ENCODE results near the gene VTI1B.

DNA sequence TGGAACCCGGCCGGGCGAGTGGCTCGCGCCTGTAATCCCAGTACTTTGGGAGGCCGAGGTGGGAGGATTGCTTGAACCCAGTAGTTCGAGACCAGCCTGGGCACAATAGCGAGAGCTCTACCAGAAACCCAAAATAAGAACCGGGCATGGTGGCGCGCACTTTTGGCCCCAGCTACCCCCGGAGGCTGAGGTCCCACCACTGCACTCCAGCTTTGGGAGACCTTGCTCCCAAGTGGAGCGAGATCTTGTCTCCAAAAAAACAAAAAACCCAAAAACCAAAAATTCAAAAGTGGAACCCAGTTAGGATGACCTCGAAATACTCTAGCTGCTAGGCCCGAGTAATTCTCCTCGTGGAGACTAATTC lies 769 bp upstream of the VTI1B start:
- TF ChIP-seq, protein P1, sequence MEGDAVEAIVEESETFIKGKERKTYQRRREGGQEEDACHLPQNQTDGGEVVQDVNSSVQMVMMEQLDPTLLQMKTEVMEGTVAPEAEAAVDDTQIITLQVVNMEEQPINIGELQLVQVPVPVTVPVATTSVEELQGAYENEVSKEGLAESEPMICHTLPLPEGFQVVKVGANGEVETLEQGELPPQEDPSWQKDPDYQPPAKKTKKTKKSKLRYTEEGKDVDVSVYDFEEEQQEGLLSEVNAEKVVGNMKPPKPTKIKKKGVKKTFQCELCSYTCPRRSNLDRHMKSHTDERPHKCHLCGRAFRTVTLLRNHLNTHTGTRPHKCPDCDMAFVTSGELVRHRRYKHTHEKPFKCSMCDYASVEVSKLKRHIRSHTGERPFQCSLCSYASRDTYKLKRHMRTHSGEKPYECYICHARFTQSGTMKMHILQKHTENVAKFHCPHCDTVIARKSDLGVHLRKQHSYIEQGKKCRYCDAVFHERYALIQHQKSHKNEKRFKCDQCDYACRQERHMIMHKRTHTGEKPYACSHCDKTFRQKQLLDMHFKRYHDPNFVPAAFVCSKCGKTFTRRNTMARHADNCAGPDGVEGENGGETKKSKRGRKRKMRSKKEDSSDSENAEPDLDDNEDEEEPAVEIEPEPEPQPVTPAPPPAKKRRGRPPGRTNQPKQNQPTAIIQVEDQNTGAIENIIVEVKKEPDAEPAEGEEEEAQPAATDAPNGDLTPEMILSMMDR (IDR thresholded peaks at IDR 0.05) = no peak
- no peak for TF ChIP-seq POLR2A (IDR thresholded peaks at IDR 0.05; ENCODE audit: low read depth)

All from esophagus muscularis mucosa (tissue), 3 donors.